Measurements from ENCODE around the gene USP32.
"Not testable (repeated sequence)": the region's sequence is repeated elsewhere in the genome, so short reads cannot be mapped to it uniquely, and the experiment has no call there.

The USP32 gene

DNA sequence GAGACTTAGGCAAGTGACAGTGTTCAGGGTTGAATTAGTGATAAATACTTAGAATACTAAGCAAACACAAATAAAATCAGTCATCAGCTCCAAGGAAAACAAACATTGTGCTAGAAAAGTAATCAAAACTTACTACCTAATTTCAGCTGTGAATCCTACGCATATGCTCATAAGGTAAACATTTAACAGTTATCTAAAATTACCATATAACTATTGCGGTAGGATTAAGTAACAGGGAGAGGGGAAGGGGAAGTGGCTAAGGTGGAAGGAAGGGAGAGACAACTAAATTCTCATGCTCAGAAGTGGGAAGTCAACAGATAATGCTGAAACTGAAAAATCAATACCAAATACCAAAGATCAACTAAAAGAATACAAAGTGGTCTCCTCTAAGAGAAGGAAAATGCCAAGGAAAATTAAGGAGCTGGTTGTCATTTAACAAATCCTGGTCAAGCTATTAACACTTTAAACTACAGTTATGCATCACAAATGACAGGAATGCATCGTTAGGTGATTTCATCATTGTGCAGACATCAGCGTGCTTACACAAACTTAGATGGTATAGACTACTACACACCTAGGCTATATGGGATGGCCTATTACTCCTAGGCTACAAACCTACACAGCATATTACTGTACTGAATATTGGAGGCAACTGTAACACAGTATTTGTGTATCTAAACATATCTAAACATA, 20.0 kb downstream of the USP32 start:
- DNase-seq, result no peak

DNA sequence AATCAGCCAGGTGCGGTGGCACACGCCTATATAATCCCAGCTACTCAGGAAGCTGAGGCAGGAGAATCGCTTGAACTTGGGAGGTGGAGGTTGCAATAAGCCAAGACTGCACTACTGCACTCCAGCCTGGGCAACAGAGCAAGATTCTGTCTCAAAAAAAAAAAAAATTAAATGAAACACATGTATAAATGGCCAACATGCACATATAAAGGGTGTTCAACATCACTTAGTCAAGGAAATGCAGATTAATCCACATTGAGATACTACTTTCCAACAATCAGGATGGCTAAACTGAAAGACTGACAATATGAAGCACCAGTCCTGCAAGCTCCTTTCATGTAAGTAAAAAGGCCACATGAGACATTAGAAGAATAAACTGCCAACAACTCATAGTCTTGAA, 20.5 kb downstream of the USP32 start:
- no peak for DNase-seq

DNA sequence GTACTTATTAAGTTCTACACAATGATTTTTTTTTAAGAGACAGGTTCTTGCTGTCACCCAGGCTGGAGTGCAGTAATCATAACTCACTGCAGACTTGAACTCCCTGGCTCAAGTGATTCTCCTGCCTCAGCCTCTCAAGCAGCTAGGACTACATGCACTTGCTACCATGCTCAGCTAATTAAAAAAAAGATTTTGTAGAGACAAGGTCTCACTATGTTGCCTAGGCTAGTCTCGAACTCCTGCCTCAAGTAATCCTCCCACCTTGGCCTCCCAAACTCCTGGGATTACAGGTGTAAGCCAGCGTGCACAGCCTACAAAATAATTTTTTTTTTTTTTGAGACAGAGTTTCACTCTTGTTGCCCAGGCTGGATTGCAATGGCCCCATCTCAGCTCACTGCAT, 22.2 kb downstream of the USP32 start:
- DNase-seq, result no peak

DNA sequence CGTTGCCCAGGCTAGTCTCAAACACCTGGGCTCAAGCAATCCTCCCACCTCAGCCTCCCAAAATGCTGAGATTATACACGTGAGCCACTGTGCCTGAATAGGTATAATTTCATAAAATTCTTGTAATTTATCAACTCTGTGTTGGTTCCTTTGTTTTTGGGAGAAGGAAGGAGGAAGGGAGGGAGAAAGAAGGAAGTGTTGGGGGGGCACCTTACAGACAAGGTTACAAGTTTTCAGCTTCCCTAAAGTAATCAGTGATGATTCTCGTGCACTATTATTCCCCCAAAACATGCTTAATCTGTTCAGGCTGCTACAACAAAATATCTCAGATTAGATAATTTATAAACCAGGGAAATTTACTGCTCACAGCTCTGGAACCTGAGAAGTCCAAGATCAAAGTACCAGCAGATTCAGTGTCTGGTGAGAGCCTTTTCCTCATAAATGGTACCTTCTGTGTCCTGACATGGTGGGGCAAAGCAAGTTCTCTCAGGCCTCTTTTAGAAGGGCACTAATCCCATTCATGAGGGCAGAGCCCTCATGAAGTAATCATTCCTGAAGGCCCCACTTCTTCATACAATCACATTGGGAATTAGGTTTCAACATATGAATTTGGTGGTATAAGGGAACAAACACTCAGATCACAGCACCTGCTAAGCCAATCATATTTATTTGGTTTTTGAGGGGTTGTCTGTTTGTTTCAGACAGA, 28.1 kb downstream of the USP32 start:
- no peak for DNase-seq

DNA sequence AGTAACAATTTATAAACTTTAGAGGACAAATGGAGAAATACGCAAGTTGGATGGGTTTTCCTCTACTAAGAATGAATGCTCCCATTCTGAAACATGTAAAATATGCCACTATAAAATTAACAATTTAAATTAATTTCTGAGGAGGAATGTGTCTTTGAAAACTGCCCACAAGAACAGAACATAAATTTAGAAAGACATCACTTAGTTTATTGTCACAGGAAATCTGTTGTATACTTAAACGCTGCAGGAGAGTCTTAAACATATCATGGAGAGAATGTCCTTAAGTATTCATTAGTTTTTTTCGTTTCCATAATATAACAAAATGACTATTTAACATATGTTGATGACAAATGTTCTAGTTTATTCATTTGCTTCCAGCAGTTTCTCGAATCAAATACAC, 29.6 kb downstream of the USP32 start:
- no peak for DNase-seq

DNA sequence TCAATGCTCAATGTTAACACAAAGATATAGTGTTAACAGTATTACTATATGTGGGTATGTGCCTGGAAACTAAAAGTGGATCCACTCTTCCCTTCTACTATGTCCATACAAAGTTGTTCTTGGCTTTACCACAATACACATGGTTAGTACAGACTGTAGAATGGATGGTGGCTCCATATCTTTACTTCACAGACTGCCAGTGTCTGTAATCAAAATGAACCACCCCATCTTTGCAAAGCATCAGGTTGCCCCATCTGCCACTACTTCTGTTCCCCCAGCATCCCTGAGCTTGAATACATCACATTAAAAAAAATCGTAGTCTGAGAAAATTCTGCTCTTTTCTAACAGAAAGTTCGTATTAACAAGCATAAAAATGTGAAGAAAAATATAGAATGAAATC, 30.0 kb downstream of the USP32 start:
- no peak for DNase-seq

DNA sequence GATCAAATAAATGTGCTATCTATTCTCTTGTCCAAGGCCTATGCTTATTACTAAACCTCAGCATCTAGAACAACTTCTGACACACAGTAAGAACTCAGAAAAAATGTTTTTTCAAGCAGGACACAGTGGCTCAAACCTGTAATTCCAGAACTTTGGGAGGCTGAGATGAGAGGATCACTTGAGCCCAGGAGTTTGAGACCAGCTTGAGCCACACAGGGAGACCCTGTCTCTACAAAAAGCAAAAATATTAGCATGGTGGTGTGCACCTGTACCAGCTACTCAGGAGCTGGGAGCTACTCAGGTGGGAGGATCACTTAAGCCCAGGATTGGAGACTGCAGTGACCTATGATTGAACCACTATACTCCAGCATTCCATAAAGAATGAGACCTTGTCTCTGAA, 32.5 kb downstream of the USP32 start:
- DNase-seq, result no peak

DNA sequence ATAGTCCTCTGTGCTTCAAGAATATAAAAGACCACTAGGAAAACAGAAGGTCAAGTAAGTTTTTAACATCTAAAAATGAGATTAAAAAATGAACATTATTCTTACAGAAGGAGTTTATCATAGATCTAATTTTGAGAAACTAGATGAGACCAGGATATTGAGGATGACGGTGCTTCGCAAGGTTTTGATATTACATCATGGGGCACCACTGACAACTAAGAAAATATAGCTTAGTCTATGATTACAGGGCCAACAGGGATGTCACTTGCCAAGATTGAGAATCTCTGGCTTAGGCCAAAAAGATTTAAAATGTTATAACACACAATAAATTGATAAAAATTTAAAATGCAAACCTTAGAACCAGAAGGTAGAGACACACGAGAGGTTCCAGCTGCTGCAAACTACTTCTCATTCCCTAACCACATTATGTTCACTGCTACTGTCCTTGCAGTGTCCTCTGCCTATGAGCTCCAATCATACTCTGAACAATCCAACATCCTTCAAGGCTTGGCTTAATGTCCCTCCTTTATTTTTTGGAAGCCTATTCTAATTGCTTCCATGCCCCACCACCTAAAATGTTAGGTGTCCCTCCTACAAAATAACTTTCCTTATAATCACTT, 33.2 kb downstream of the USP32 start:
- DNase-seq, result no peak

DNA sequence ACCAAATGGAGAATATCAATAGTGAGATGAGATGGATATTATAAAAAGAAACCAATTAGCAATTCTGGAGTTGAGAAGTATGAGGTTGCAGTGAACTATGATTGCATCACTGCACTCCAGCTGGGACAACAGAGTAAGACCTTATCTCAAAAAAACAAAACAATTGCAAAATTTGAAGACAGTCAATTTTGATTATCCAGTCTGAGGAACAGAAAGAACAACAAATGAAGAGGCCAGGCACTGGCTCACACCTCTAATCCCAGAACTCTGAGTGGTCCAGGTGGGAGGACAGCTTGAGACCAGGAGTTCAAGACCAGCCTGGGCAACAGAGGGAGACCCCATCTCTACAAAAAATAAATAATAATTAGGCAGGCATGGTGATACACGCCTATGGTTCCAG, 35.0 kb downstream of the USP32 start:
- no peak for DNase-seq

DNA sequence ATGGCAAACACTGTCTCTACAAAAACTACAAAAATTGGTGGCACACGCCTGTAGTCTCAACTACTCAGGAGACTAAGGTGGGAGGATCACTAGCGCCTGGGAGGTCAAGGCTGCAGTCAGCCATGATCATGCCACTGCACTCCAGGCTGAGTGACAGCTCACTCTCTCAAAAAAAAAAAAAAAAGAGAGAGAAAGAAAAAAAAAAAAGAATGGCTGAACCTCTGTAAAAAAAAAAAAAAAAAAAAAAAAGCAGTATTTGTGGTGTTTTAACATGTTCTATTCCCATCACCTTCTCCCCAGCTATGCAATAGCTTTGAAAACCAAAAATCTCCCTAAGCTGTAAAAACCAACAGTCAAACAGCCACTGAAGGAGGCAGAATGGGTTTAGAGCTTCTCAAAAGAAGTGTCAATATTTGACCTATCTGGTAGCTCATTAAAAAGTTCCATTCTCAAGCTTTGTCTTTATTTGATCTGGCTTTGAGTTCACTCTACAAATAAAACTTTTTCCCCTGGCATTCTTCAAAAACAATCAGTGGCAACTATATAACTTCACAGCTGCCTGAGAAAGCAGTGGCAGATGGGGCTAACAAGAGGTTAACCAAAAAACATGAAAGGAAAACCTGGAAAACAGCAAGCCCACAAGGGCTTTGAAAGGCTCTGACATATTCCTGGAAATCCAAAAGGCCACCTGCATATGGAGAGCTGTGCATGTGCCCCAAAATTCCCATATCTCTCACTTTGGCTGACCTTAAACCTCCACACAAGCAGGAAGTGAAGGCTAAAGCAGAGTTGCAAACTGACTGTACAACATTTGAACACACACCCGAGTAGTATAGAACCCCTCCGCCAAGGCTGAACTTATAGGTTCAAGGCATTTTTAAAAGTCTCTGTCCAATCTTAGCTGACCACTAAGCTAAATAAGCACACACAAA, 36.0 kb downstream of the USP32 start:
- DNase-seq, result no peak

DNA sequence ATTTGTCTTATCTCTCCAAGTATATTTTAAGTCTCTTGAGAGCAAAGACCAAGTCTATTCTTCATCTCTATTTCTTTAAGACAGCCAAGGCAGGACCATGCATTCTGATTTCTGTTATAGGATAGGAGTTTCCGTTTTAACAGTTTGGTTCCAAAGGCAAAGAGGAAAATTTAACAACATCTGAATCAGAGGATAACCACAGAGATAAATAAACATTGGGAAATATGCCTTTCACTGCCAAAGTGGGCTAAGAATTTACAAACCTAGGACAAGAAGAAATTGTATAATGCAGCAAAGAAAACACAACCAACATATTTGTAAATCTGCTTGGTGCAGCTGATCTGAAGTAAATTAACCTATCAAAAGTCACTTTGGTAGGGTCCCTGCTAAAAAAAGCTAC, 37.7 kb downstream of the USP32 start:
- no peak for DNase-seq

DNA sequence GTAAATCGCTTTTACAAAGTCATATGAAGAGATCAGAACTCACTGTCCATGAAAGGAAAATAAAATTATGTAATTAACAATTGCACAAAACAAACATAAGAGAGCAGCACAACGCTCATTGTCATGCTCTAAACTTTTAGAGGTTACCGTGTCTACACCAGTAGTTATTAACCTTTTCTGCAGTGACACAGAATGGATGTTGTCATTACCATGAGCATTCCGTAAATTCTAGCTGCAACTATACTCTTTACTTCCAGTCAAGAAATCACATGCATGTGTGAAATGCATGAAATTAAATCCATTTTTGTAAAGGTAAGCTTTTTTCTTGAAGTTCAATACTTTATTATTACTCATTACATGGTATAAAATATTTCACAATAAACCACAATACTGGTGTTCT, 38.2 kb downstream of the USP32 start:
- DNase-seq, result no peak

DNA sequence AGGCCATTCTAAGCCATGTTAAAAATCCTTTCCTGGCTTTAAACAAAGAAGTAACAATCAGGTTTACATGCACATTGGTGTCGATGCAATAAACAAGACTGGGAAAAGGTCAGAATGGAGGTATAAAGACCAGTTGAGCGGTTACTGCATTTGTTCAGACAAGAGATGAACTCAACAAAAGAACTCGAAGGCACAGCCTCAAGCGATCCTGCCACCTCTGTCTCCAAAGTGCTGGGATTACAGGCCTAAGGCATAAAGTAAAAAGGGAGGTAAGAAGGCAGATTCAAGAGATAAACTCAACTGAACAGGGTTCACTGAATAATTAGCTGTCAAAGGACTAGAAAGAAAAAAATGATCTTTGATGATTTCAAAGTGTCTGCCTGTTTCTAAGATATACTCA, 39.4 kb downstream of the USP32 start:
- DNase-seq, result no peak

DNA sequence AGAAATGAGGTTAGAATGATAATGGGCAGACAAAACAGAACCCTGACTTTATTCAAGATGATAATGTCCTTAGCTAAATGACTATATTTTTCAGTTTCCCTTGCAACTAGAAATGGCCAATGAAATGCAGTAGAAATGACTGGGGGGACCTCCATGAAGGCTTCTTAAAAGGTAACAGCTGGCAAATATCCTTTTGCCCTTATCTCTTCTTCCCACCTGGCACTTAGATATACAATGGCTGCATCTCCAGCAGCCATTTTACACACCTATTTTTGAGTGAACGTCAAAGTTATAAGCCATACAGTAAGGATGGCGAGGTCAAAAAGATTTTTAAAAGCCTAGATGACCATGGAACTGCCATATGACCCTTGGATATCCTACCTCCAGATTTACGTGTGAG, 39.9 kb downstream of the USP32 start:
- DNase-seq, result no peak

DNA sequence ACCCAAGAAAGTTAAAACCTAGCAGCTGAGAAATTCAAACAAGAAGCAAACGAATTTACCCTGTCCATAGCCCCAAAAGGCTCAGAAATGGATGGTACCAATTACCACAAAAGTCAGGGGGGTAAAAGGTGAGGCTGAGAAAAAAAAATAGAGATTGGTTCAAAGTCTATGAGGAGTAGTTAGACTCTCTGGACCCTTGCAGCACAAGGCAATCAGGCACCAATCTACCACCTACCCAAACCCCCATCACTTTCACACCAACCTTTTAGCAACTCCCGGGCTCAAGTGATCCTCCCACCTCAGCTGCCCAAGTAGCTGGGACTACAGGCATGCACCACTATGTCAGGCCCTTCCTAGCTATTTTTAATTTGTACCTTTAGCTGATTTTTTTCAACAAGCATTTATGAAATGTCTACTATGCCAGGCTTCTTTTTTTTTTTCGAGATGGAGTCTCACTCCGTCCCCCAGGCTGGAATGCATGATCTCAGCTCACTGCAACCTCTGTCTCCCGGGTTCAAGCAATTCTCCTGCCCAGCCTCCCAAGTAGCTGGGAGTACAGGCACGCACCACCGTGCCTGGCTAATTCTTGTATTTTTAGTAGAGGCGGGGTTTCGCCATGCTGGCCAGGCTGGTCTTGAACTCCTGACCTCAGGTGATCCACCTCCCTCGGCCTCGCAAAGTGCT, 40.8 kb downstream of the USP32 start:
- DNase-seq, result no peak

DNA sequence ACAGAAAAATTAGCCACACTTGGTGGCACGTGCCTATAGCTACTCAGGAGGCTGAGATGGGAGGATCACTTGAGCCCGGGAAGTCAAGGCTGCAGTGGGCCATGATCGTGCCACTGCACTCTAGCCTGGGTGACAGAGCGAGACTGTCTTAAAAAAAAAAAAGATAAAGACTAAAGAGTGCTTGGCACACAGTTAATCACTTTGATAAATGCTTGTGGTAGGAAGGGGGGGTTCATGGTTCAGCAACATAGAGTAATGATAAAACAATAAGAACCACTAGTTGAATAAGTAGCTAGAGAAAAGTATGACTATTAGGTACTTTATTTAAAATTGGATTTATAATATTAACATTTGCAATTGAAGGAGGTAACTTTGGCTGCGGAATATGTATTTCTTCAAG, 43.3 kb downstream of the USP32 start:
- DNase-seq, result no peak

DNA sequence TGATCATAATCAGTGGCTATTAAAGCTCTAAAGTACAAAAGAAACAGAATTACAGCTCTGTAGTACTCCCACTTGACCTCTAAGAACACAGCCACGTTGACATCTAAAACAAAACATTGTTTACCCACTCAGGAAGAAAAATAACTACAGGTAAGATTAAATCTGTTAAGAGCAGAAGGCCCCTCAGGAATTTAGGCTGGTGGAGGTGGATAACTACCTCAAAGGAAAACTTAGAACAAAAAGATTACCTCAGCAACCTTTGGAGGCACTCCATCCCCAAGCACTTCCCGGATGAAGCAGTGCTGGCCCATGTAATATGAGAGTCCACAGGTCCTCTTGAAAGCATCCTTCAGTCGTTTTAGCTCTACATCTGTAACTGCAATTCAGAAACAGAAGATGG, 46.7 kb downstream of the USP32 start:
- no peak for DNase-seq

DNA sequence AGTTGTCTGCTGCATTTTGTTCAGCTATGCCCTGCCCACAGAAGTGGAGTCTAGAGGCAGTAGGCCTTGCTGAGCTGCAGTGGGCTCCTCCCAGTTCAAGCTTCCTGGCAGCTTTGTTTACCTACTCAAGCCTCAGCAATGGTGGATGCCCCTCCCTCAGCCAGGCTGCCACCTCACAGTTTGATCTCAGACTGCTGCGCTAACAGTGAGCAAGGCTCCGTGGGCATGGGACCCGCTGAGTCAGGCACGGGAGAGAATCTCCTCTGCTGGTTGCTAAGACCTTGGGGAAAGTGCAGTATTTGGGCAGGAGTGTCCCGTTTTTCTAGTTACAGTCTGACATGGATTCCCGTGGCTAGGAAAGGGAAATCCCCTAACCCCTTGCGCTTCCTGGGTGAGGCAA, 49.4 kb downstream of the USP32 start:
- DNase-seq, result not testable (repeated sequence)

DNA sequence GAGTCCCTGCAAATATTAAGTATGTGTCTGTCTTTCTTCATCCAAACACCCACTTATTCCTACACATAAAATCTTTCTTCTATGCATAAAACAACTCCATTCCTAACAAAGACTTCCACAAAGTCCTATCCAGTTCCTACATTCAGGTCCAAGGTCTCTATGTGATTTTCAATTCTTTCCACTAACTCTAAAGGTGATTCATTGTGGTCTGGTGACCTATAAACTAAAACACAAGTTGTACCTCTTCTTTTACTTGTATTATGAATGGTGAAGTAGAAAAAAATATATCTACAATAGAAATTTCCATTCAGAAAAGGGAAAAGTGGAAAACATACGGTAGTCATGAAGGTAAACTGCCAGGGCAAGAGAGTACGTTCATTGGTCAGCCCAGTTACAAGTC, 56.6 kb downstream of the USP32 start:
- no peak for DNase-seq

DNA sequence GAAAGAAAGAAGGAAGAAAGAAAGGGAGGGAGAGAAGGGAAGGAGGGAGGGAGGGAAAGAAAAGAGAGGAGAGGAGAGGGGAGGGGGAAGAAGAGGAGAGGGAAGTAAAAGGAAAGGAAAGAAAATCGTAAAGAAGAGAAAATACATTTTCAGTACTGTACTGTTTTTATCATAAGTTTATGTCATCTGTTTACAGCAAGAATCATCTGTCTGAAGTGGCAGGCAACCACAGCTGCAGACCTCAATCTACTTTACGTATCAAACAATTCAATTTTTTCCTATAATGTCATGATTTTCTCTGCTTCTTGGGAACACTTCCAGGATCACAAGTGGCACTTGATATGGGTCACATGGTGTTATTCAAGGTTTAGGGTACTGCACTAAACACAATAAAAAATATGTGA, 58.3 kb downstream of the USP32 start:
- no peak for DNase-seq

DNA sequence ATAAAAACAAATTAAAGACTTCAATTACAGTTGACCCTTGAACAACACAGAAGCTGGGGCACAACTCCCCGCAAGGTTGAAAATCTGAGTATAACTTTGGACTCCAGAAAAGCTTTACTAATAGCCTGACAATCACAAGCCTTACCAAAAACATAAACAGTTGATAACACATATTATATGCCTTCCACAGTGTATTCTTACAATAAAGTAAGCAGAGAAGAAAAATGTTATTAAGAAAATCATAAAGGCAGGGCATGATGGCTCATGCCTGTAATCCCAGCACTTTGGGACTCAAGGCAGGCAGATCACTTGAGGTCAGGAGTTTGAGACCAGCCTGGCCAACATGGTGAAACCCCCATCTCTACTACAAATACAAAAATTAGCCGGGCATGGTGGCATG, 58.9 kb downstream of the USP32 start:
- DNase-seq, result not testable (repeated sequence)

DNA sequence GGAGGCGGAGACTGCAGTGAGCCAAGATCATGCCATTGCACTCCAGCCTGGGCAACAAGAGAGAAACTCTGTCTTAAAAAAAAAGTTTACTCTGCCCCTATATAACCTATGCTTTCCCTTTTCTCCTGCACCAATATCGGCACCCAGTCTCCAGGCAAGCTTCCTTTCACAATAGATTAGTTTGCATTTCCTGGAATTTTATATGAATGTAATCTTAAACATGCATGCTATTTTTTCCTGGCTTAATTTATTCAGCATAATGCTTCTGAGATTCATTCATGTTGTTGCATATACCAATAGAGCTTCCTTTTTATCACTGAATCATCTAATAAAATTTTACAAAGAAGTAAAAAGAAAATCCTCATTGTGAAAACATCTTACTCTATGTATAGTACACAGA, 59.4 kb downstream of the USP32 start:
- DNase-seq, result no peak

DNA sequence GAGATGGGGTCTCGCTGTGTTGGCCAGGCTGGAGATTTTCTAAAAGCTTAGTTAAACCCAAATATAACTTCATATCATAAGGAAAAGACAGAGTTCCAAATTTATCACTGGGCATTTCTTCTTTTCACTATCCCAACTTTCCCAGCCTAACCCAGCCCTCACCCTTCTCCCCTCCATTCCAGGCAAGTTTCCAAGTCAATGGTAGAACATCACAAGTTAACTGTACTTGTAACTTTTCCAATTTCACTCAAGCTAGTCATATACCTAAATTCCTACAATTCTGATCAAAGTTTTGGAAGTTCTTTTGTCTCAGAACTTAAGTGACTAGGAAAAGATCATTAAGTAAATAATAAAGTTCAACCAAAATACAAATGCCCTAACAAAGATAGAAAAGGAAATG, 61.2 kb downstream of the USP32 start:
- DNase-seq, result no peak

Data from RPMI8226 (cell line).